ENCODE data around the gene IGFBP4. TPM values are rescaled to one million over a fixed set of nuclear protein-coding genes. Genes with fewer than 3 reads are reported as not detected.

The IGFBP4 gene
- 0.14 and 0.17 TPM in 2 replicates for polyA plus RNA-seq

DNA sequence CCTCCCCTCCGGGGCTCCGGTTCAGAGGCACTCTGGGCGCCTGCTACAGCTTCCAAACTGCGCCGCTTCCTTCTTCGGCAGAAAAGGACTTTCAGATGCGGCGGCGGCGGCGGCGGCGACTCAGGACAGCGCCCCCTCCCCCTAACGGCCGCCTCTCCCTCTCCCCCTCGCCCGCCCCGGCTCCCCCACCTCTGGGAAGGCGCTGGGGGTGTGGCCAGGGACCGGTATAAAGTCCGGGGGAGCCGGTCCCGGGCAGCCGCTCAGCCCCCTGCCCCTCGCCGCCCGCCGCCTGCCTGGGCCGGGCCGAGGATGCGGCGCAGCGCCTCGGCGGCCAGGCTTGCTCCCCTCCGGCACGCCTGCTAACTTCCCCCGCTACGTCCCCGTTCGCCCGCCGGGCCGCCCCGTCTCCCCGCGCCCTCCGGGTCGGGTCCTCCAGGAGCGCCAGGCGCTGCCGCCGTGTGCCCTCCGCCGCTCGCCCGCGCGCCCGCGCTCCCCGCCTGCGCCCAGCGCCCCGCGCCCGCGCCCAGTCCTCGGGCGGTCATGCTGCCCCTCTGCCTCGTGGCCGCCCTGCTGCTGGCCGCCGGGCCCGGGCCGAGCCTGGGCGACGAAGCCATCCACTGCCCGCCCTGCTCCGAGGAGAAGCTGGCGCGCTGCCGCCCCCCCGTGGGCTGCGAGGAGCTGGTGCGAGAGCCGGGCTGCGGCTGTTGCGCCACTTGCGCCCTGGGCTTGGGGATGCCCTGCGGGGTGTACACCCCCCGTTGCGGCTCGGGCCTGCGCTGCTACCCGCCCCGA lies at the start of gene IGFBP4:
TSS of gene IGFBP4 (plus strand) at position 255 of the 792 bp plus-strand sequence. CDS start at position 541, 286 bp downstream.

DNA sequence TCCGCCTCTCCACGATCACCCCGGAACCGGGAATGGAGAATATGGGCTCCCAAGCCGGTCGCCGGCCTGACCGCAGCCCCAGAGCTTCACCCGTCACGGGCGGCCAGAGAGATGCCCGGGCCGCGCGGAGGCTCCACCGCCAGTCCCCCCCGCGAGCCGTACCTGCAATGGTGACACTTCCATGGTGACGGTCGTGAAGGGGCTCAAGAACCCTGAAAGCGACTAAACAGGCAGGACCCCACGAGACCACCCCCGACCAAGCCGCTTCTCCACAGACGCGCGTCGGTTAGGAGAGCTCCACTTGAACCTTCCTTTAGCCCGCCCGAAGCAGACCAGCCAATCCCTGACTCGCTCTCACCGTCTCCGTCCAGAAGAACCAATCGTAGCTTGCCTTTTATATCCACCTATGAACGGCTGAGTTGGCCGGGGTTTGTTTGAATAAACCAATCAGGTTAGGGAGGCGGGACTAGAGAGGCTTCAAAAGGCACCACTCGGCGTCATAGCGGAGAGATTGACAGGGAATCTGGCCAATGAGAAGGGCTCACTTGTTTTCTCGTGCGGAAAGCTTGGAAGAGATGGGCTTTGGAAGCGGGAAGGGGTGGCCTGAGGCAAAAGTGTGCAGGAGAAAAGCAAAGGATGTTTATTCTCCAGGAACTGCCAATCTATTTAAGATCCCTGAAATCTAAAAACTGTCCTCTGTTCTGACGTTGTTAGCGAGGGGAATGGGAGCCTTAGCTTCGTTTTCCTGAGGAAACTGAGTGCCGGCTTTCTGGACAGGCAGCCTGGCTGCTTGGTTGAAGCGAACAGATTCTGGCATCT lies 25.4 kb upstream of the IGFBP4 start, which contains the start of gene TOP2A:
TSS of gene TOP2A (minus strand) at position 288 of the 819 bp plus-strand sequence. CDS start at position 183, 105 bp downstream.

DNA sequence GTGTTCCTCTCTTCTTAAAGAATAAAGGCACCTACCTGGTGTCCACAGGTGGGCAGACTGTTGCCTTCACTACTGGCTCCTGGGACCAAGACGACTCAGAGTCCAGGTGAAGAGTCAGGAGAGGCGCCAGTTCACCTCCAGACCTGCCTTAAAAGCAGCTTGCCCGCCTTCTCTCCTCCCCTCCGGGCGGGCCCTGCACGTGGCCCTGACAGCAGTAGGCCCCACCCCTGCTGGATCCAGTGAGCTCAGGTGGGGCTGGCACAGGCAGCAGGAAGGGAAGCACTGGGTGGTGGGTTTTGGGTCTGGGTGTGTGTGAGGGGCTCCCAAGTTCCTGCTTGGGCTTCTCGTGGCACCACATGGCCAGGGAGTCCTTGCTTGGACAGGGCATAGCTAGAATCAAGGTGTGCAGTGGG lies 58.3 kb downstream of the IGFBP4 start, which contains the start of gene TNS4:
TSS of gene TNS4 (minus strand) at position 125 of the 413 bp plus-strand sequence. CDS start 5,198 bp downstream, outside the sequence.

Other genes starting within 250 kb of the IGFBP4 start
- 6.8 and 7.7 TPM in 2 replicates for gene WIPF2, start 224.1 kb upstream of the IGFBP4 start, polyA plus RNA-seq
- not detected in 2 replicates for gene CDC6, start 155.6 kb upstream of the IGFBP4 start, polyA plus RNA-seq
- 0.35 and 0.50 TPM in 2 replicates for gene RARA, start 134.3 kb upstream of the IGFBP4 start, polyA plus RNA-seq
- gene GJD3, start 78.7 kb upstream of the IGFBP4 start, polyA plus RNA-seq, result not detected in 2 replicates
- not detected in 2 replicates for gene TOP2A, start 25.6 kb upstream of the IGFBP4 start, polyA plus RNA-seq
- not detected in 2 replicates for gene TNS4, start 58.2 kb downstream of the IGFBP4 start, polyA plus RNA-seq
- not detected in 2 replicates for gene CCR7, start 122.0 kb downstream of the IGFBP4 start, polyA plus RNA-seq
- gene SMARCE1, start 204.4 kb downstream of the IGFBP4 start, polyA plus RNA-seq, result 65.2 and 73.0 TPM in 2 replicates
- gene KRT222, start 221.7 kb downstream of the IGFBP4 start, polyA plus RNA-seq, result 172 and 190 TPM in 2 replicates